Smooth muscle cell (in vitro differentiated cells): ENCODE results near the gene FAM185A. TPM values are rescaled to one million over a fixed set of nuclear protein-coding genes. Genes with fewer than 3 reads are reported as not detected.

ENCODE experiments used
- DNase-seq: peaks from one replicate; lab custom pipeline; 2025; ENCODE audit not compliant: unreplicated experiment; lab: John Stamatoyannopoulos, UW
- H2AFZ ChIP-seq: fragments of 200-600 bp; sonication (generic); 2 replicates; pipeline ENCODE4 v1.6.0; 2016; ENCODE audit warnings: antibody characterized with exemption, low read depth, mild to moderate bottlenecking
- H3F3A ChIP-seq: fragments of 200-600 bp; sonication (generic); 2 replicates; pipeline ENCODE4 v1.6.0; 2017; ENCODE audit warnings: antibody characterized with exemption, low read depth
- H3K27ac ChIP-seq: fragments of 200-600 bp; sonication (generic); 2 replicates; pipeline ENCODE4 v1.5.1; 2016; ENCODE audit warnings: low read depth, mild to moderate bottlenecking
- H3K27me3 ChIP-seq: fragments of 200-600 bp; sonication (generic); 2 replicates; pipeline ENCODE4 v1.6.1; 2016; ENCODE audit warnings: low read depth, mild to moderate bottlenecking
- H3K36me3 ChIP-seq: fragments of 200-600 bp; sonication (generic); 2 replicates; pipeline ENCODE4 v1.5.1; 2016; ENCODE audit warnings: low read depth
- H3K4me1 ChIP-seq: fragments of 200-600 bp; sonication (generic); 2 replicates; pipeline ENCODE4 v1.5.1; 2016; ENCODE audit warnings: low read depth
- H3K4me2 ChIP-seq: fragments of 200-600 bp; sonication (generic); 2 replicates; pipeline ENCODE4 v1.6.0; 2016; ENCODE audit warnings: mild to moderate bottlenecking
- H3K4me3 ChIP-seq: fragments of 200-600 bp; sonication (generic); 2 replicates; pipeline ENCODE4 v1.5.1; 2016; ENCODE audit warnings: mild to moderate bottlenecking
- H3K79me2 ChIP-seq: fragments of 200-600 bp; sonication (generic); 2 replicates; pipeline ENCODE4 v1.6.0; 2016; ENCODE audit warnings: low read depth, mild to moderate bottlenecking
- H3K9ac ChIP-seq: fragments of 200-600 bp; sonication (generic); 2 replicates; pipeline ENCODE4 v1.6.0; 2016; ENCODE audit warnings: low read depth
- H3K9me3 ChIP-seq: fragments of 200-600 bp; sonication (generic); replicated peaks from 2 replicates; pipeline ENCODE4 v1.5.1; 2016; ENCODE audit warnings: low read depth
- H4K20me1 ChIP-seq: fragments of 200-600 bp; sonication (generic); 2 replicates; pipeline ENCODE4 v1.6.0; 2016; ENCODE audit warnings: low read depth
- CTCF ChIP-seq: fragments of 200-600 bp; sonication (generic); IDR thresholded peaks from 2 replicates; pipeline ENCODE4 v1.5.1; 2017; ENCODE audit warnings: borderline replicate concordance, mild to moderate bottlenecking, antibody characterized with exemption; ENCODE audit not compliant: insufficient read depth, poor library complexity, severe bottlenecking
- WGBS: methylation state at CpG from one replicate; pipeline ENCODE4 v1.1.7; 2016; ENCODE audit warnings: low lambda C conversion rate; 5-methylcytosine and 5-hydroxymethylcytosine counted together
- polyA plus RNA-seq: library from polyadenylated mRNA; unstranded; fragments of >200 nt; fragmentation: Nextera tagmentation; extraction: Ambion mirVana; gene quantifications from 2 replicates; pipeline ENCODE4 v1.2.1, GENCODE V29; 2016
- total RNA-seq: library from RNA; depleted of rRNA; stranded (reverse); fragments of >200 nt; gene quantifications from 2 replicates; pipeline ENCODE4 v1.2.3, GENCODE V29; 2014

Gene FAM185A
- total and polyA plus RNA-seq, 2 experiments from 2014 or later, result 2.0 to 5.3 TPM

GRCh38 chr7:102810916-102811315 lies 62.1 kb downstream of the FAM185A start:
- H3K36me3 ChIP-seq, result no peaks in the 10 kb centered on the region
- no peaks in the 10 kb centered on the region for H3K4me1 ChIP-seq
- H3K27ac ChIP-seq, result no peak overlapping the region
- TF ChIP-seq CTCF, result no peak
- H2AFZ ChIP-seq, result no peak overlapping the region
- no peaks in the 10 kb centered on the region for H3K79me2 ChIP-seq
- H3K9me3 ChIP-seq, result no peaks in the 10 kb centered on the region
- H3K4me2 ChIP-seq, result no peak overlapping the region
- H3F3A ChIP-seq, result no peaks in the 10 kb centered on the region
- no peaks in the 10 kb centered on the region for H4K20me1 ChIP-seq
- no peak overlapping the region for H3K4me3 ChIP-seq
- no peak overlapping the region for H3K9ac ChIP-seq
- no peak for DNase-seq
- H3K27me3 ChIP-seq, result no peaks in the 10 kb centered on the region

- no peak for DNase-seq
- Histone ChIP-seq H2AFZ (no peak overlapping the region), H3K27me3 (no peaks in the 10 kb centered on the region), H3F3A (no peaks in the 10 kb centered on the region), H3K4me3 (no peak overlapping the region), H3K4me1 (no peaks in the 10 kb centered on the region), H4K20me1 (no peaks in the 10 kb centered on the region), H3K9ac (no peak overlapping the region), H3K27ac (no peak overlapping the region), H3K9me3 (no peaks in the 10 kb centered on the region), H3K79me2 (no peaks in the 10 kb centered on the region), H3K36me3 (no peaks in the 10 kb centered on the region), H3K4me2 (peak overlapping the region; percentile 64)
- no peak for TF ChIP-seq CTCF
- WGBS, result 51% methylated on average over 8 of the region's 8 CpGs
Measured at GRCh38 chr7:102811942-102812678, 63.3 kb downstream of the FAM185A start.

GRCh38 chr7:102813191-102814024 lies 64.6 kb downstream of the FAM185A start:
- no peaks in the 10 kb centered on the region for H4K20me1 ChIP-seq
- no peaks in the 10 kb centered on the region for H3K27me3 ChIP-seq
- no peak for DNase-seq
- no peak overlapping the region for H2AFZ ChIP-seq
- no peaks in the 10 kb centered on the region for H3K36me3 ChIP-seq
- H3K27ac ChIP-seq, result peak overlapping the region; percentile 51
- no peak for TF ChIP-seq CTCF
- no peak overlapping the region for H3K9ac ChIP-seq
- no peaks in the 10 kb centered on the region for H3K9me3 ChIP-seq
- H3K79me2 ChIP-seq, result no peaks in the 10 kb centered on the region
- H3K4me3 ChIP-seq, result no peak overlapping the region
- 90% methylated on average over 2 of the region's 2 CpGs for WGBS
- peak overlapping the region; percentile 42 for H3K4me2 ChIP-seq
- H3F3A ChIP-seq, result no peaks in the 10 kb centered on the region
- H3K4me1 ChIP-seq, result no peaks in the 10 kb centered on the region
